Measurements from ENCODE around the gene DUSP1.

Gene DUSP1

GRCh38 chr5:172729588-172729987 lies 41.4 kb downstream of the DUSP1 start:
- TF ChIP-seq CTCF (IDR thresholded peaks at IDR 0.05; ENCODE audit: control insufficient read depth, insufficient read depth, low read depth, low read length, missing control alignments) = no peak
- no peak overlapping the region for H3K4me3 ChIP-seq (ENCODE audit: control insufficient read depth, low read depth, low read length)

GRCh38 chr5:172728481-172729241 lies 42.3 kb downstream of the DUSP1 start:
- no peak for DNase-seq (ENCODE audit: low read depth)
- H3K4me3 ChIP-seq (ENCODE audit: control insufficient read depth, low read depth, low read length) = no peak overlapping the region
- no peak for TF ChIP-seq CTCF (IDR thresholded peaks at IDR 0.05; ENCODE audit: control insufficient read depth, insufficient read depth, low read depth, low read length, missing control alignments)

More at GRCh38 chr5:172729588-172729987, 41.4 kb downstream of the DUSP1 start:
- no peak for DNase-seq (ENCODE audit: low read depth)

- no peak overlapping the region for H3K4me3 ChIP-seq (ENCODE audit: control insufficient read depth, low read depth, low read length)
- TF ChIP-seq CTCF (IDR thresholded peaks at IDR 0.05; ENCODE audit: control insufficient read depth, insufficient read depth, low read depth, low read length, missing control alignments) = no peak
- no peak for DNase-seq (ENCODE audit: low read depth)
These were observed 43.4 kb downstream of the DUSP1 start for GRCh38 chr5:172727551-172727950.

GRCh38 chr5:172726966-172727365 lies 44.0 kb downstream of the DUSP1 start:
- H3K4me3 ChIP-seq (ENCODE audit: control insufficient read depth, low read depth, low read length) = no peak overlapping the region
- DNase-seq (ENCODE audit: low read depth) = no peak
- no peak for TF ChIP-seq CTCF (IDR thresholded peaks at IDR 0.05; ENCODE audit: control insufficient read depth, insufficient read depth, low read depth, low read length, missing control alignments)

GRCh38 chr5:172725785-172726184 lies 45.2 kb downstream of the DUSP1 start:
- TF ChIP-seq CTCF (IDR thresholded peaks at IDR 0.05; ENCODE audit: control insufficient read depth, insufficient read depth, low read depth, low read length, missing control alignments) = no peak
- no peak overlapping the region for H3K4me3 ChIP-seq (ENCODE audit: control insufficient read depth, low read depth, low read length)
- DNase-seq (ENCODE audit: low read depth) = no peak

- no peak overlapping the region for H3K4me3 ChIP-seq (ENCODE audit: control insufficient read depth, low read depth, low read length)
- no peak for DNase-seq (ENCODE audit: low read depth)
- no peak for TF ChIP-seq CTCF (IDR thresholded peaks at IDR 0.05; ENCODE audit: control insufficient read depth, insufficient read depth, low read depth, low read length, missing control alignments)
These were observed 45.7 kb downstream of the DUSP1 start for GRCh38 chr5:172725273-172725672.
